ENCODE data around the gene PRSS53.

PRSS53 gene

GRCh38 chr16:31072540-31073141 is 16.1 kb downstream of the PRSS53 start:
- Mint-ChIP-seq H3K27me3 (no peaks in the 10 kb centered on the region), H3K27ac (peak overlapping the region; percentile 95), H3K4me1 (peaks cover 42% of the 10 kb centered on the region), H3K4me3 (peak overlapping the region; percentile 90), H3K36me3 (peaks cover 14% of the 10 kb centered on the region), H3K9me3 (no peaks in the 10 kb centered on the region)
- peak; percentile 53 for DNase-seq
- CTCF ChIA-PET, result interaction anchor here (2.3 kb wide), 1 partner anchor 70 kb away, joined by 10 read pairs; no protein-coding TSS in a partner anchor

- no peak for DNase-seq
- no peaks in the 10 kb centered on the region for H3K27me3 Mint-ChIP-seq
- H3K36me3 Mint-ChIP-seq, result peaks cover 11% of the 10 kb centered on the region
- H3K27ac Mint-ChIP-seq, result peak overlapping the region; percentile 95
- no peaks in the 10 kb centered on the region for H3K9me3 Mint-ChIP-seq
- H3K4me1 Mint-ChIP-seq, result peaks cover 42% of the 10 kb centered on the region
- H3K4me3 Mint-ChIP-seq, result peak overlapping the region; percentile 90
- CTCF ChIA-PET, result no interaction called here
These were observed 16.9 kb downstream of the PRSS53 start for GRCh38 chr16:31071861-31072260.

DNA sequence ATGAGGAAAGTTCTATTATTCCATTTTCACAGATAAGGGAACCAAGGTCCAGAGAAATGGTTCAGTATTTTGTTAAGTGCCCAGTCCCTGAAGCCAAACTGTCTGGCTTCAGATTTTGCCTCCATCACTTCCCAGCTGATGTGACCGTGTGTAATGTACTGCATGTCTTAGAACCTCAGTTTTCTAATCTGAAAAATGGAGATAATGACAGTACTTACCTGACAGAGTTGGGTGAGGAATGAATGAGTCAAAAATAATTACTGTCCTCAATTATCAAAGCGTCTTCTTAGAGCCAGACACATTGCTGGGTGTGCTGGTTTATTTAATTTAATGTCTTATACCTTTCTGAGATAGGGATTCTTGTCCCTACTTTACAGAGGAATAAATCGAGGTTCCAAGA is 21.4 kb downstream of the PRSS53 start:
- Mint-ChIP-seq H3K4me3 (no peak overlapping the region), H3K4me1 (peaks cover 59% of the 10 kb centered on the region), H3K9me3 (no peaks in the 10 kb centered on the region), H3K36me3 (peaks cover 24% of the 10 kb centered on the region), H3K27me3 (no peaks in the 10 kb centered on the region), H3K27ac (no peak overlapping the region)
- DNase-seq, result no peak
- CTCF ChIA-PET, result interaction anchor here (1.7 kb wide), 1 partner anchor 85 kb away, joined by 3 read pairs; no protein-coding TSS in a partner anchor

DNA sequence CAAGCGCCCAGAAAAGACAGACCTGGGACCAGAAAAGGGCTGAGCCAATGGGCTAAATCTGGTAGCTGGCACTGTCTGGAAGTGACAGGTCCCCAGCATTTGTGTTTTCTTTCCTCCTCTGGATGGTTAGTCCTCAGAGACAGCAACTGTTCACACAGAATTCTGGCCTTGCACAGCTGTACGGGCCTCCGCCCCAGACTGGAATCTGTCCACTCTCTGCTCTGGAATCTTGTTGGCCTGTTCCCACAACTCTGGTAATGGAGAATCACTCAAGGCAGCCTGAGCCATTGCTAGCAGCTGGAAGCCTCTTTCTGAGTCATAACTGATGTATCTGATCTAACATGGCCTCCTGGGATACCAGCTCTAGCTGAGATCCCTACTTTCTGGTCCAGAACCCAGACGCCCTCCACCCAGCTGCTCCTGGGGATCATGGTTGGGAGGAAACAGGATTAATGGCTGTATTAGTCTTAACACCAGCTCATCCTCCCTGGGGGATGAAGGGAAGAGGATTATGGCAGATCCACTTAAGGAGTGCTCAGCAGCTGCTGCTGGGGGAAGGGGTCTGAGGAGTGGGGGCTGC is 23.8 kb downstream of the PRSS53 start:
- DNase-seq, result no peak
- Mint-ChIP-seq H3K27ac (peak overlapping the region; percentile 80), H3K9me3 (no peaks in the 10 kb centered on the region), H3K36me3 (peaks cover 40% of the 10 kb centered on the region), H3K4me1 (peaks cover 49% of the 10 kb centered on the region), H3K27me3 (no peaks in the 10 kb centered on the region), H3K4me3 (peak overlapping the region; percentile 46)
- CTCF ChIA-PET, result interaction anchor here (0.5 kb wide), 1 partner anchor 334 kb away, joined by 3 read pairs; no protein-coding TSS in a partner anchor

DNA sequence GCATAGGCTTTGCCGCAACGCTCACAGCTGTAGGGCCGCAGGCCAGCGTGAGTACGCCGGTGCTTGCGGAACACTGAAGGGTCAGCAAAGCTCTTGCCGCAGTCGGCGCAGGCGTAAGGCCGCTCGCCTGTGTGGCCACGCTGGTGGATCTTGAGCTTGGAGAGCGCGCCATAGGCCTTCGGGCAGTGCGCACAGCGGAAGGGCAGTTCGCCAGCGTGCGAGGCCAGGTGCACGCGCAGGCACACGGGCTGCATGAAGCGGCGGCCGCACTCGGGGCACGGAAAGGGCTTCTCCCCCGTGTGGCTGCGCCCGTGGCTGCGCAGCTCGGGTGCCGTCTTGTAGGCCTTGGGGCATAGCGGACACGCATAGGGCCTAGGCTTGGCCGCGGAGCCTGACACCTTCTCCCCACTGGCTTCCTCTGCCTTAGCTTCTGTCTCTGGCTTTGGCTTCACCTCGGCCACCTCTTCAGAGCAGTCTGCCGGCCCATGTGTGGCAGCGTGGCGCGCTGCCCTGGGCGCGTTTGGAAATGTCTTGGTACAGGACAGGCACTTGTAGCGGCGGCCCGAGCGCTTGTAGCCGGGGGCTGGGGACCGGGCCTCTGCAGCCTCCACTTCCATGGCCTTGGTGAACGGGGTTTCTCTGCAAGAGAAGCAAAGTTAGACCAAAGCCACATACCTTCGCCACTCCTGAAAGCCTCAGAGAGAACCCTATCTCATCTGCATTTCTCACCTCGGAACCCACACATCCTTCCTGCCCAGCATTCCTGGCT is 24.7 kb downstream of the PRSS53 start:
- DNase-seq, result peak; percentile 44
- Mint-ChIP-seq H3K27ac (peak overlapping the region; percentile 80), H3K9me3 (no peaks in the 10 kb centered on the region), H3K4me1 (peaks cover 44% of the 10 kb centered on the region), H3K27me3 (no peaks in the 10 kb centered on the region), H3K4me3 (peak overlapping the region; percentile 46), H3K36me3 (peaks cover 44% of the 10 kb centered on the region)
- CTCF ChIA-PET, result interaction anchor here (0.5 kb wide), 1 partner anchor 333 kb away, joined by 3 read pairs; no protein-coding TSS in a partner anchor

DNA sequence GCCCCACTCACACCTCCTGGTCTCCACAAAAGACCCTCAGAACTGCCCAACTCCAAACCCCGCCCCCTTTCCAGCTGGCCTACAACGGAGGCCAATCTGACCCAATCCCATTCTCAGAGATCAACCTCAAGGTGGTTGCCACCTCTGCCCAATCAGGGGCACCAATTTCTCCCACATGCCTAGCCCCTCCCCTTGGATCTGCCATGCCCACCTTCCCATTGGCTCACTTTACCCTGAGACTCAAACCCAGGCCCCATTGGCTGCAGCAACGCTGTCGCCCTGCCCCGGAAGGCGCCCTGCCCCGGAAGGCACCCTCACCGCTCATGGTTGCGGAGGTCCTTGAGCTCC is 25.3 kb downstream of the PRSS53 start:
- Mint-ChIP-seq H3K4me1 (peaks cover 40% of the 10 kb centered on the region), H3K27ac (peak overlapping the region; percentile 16), H3K27me3 (no peaks in the 10 kb centered on the region)

DNA sequence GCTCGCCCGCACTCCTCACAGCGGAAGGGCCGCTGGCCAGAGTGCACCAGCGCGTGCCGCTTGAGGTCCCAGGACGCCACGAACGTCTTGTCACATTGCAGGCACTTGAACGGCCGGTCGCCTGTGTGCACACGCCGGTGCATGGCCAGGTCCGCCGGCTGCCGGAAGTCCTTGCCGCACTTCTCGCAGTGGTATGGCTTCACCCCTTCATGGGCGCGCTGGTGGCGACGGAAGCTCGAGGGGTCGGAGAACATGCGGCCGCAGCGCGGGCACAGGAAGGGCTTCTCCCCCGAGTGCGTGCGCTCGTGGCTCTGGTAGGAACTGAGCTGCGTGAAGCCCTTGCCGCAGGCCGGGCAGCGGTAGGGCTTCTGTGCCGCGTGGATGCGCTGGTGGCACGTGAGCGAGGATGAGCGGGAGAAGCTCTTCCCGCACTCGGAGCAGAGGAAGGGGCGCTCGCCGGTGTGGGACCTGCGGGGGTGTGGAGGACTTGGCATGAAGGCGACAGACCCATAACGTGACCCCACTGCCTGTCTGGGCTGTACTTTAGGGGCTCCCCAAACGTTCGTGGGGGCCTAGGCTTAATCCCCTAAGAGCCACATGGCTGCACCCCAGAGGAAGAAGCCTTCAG is 26.8 kb downstream of the PRSS53 start:
- no peak for DNase-seq
- no peaks in the 10 kb centered on the region for H3K9me3 Mint-ChIP-seq
- no peaks in the 10 kb centered on the region for H3K27me3 Mint-ChIP-seq
- H3K36me3 Mint-ChIP-seq, result peaks cover 46% of the 10 kb centered on the region
- H3K27ac Mint-ChIP-seq, result peak overlapping the region; percentile 5
- CTCF ChIA-PET, result no interaction called here
- H3K4me3 Mint-ChIP-seq, result no peak overlapping the region
- H3K4me1 Mint-ChIP-seq, result peaks cover 40% of the 10 kb centered on the region

More for the DNA sequence above, 25.3 kb downstream of the PRSS53 start:
- no peak for DNase-seq
- CTCF ChIA-PET, result no interaction called here
- Mint-ChIP-seq H3K36me3 (peaks cover 44% of the 10 kb centered on the region), H3K4me3 (peak overlapping the region; percentile 46), H3K9me3 (no peaks in the 10 kb centered on the region)

GRCh38 chr16:31061126-31061812 is 27.5 kb downstream of the PRSS53 start:
- Mint-ChIP-seq H3K27ac (no peak overlapping the region), H3K36me3 (peaks cover 46% of the 10 kb centered on the region), H3K27me3 (no peaks in the 10 kb centered on the region), H3K4me1 (peaks cover 35% of the 10 kb centered on the region), H3K9me3 (no peaks in the 10 kb centered on the region), H3K4me3 (no peak overlapping the region)
- DNase-seq, result no peak
- CTCF ChIA-PET, result no interaction called here

- no peaks in the 10 kb centered on the region for H3K9me3 Mint-ChIP-seq
- H3K36me3 Mint-ChIP-seq, result peaks cover 12% of the 10 kb centered on the region
- H3K4me1 Mint-ChIP-seq, result peaks cover 5% of the 10 kb centered on the region
- CTCF ChIA-PET, result interaction anchor here (0.6 kb wide), 1 partner anchor 499 kb away, joined by 3 read pairs; no protein-coding TSS in a partner anchor
- H3K27me3 Mint-ChIP-seq, result peaks cover 15% of the 10 kb centered on the region
- H3K4me3 Mint-ChIP-seq, result no peak overlapping the region
- DNase-seq, result no peak
- H3K27ac Mint-ChIP-seq, result no peak overlapping the region
These were observed 33.1 kb downstream of the PRSS53 start for GRCh38 chr16:31055613-31056012.

DNA sequence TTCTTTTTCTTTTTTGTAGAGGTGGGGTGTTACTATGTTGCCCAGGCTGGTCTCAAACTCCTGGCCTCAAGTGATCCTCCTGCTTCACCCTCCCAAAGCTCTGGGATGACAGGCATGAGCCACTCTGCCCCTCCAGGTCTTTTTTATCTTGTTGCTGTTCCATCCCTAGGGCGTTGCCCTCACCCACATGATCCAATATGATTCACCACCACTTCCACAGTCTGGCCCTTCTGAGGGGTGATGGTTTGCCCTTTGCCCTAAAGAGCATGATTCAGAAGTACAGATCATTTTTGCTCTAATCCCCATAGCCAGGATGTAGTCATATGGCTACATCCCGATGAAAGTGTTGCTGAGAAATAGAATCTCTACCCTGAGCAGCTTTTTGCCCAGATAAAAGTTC is 36.6 kb downstream of the PRSS53 start:
- no peaks in the 10 kb centered on the region for H3K9me3 Mint-ChIP-seq
- peaks cover 5% of the 10 kb centered on the region for H3K4me1 Mint-ChIP-seq
- no peak overlapping the region for H3K27ac Mint-ChIP-seq
- peaks cover 22% of the 10 kb centered on the region for H3K27me3 Mint-ChIP-seq
- CTCF ChIA-PET, result no interaction called here
- no peaks in the 10 kb centered on the region for H3K36me3 Mint-ChIP-seq
- DNase-seq, result no peak
- H3K4me3 Mint-ChIP-seq, result no peak overlapping the region

GRCh38 chr16:31050280-31051030 is 38.3 kb downstream of the PRSS53 start:
- Mint-ChIP-seq H3K4me1 (peaks cover 5% of the 10 kb centered on the region), H3K27ac (no peak overlapping the region), H3K4me3 (no peak overlapping the region), H3K27me3 (peaks cover 22% of the 10 kb centered on the region), H3K36me3 (no peaks in the 10 kb centered on the region), H3K9me3 (no peaks in the 10 kb centered on the region)
- CTCF ChIA-PET, result no interaction called here
- no peak for DNase-seq

GRCh38 chr16:31043898-31044481 is 44.8 kb downstream of the PRSS53 start:
- H3K4me1 Mint-ChIP-seq, result no peaks in the 10 kb centered on the region
- DNase-seq, result no peak
- no peak overlapping the region for H3K4me3 Mint-ChIP-seq
- H3K9me3 Mint-ChIP-seq, result no peaks in the 10 kb centered on the region
- peaks cover 13% of the 10 kb centered on the region for H3K36me3 Mint-ChIP-seq
- no peak overlapping the region for H3K27ac Mint-ChIP-seq
- CTCF ChIA-PET, result no interaction called here
- H3K27me3 Mint-ChIP-seq, result no peaks in the 10 kb centered on the region

DNA sequence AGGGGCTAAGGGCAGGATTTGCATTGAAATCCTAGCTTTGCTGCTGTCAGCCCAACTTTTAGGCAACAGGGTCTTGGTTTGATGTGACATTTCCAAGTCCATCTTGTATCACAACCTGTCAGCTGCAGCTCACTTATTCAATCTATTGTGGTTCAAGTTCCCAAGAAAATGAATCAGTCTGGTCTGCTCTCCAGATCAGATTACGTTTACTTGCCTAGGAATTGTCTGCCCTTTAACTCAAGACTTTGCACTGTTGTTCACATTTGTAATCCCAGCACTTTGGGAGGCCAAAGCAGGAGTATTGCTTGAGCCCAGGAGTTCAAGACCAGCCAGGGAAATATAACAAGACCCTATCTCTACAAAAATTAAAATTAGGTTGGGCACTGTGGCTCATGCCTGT is 45.4 kb downstream of the PRSS53 start:
- no peaks in the 10 kb centered on the region for H3K9me3 Mint-ChIP-seq
- H3K4me3 Mint-ChIP-seq, result no peak overlapping the region
- peaks cover 18% of the 10 kb centered on the region for H3K36me3 Mint-ChIP-seq
- H3K4me1 Mint-ChIP-seq, result no peaks in the 10 kb centered on the region
- CTCF ChIA-PET, result no interaction called here
- H3K27ac Mint-ChIP-seq, result no peak overlapping the region
- no peak for DNase-seq
- H3K27me3 Mint-ChIP-seq, result no peaks in the 10 kb centered on the region

Measured in activated naive CD4-positive, alpha-beta T cell treated with anti-CD3 and anti-CD28 coated beads, Interleukin-2, amount 10 ng/mL, durations not matched to agents 7 days and 5 days (primary cell).